ENCODE measurements around the gene TMPRSS7. TPM values are rescaled to one million over a fixed set of nuclear protein-coding genes. Genes with fewer than 3 reads are reported as not detected.

Gene TMPRSS7
- total RNA-seq, 1 experiment from 2014 or later: not detected

- TF ChIP-seq CTCF (IDR thresholded peaks at IDR 0.05): no peak
- TF ChIP-seq REST (IDR thresholded peaks at IDR 0.05; ENCODE audit: insufficient read depth in 1 of 2, low read depth in 2 of 2, low read length in 1 of 2): no peak
- no peak for TF ChIP-seq SIN3A (IDR thresholded peaks at IDR 0.05; ENCODE audit: borderline replicate concordance, insufficient read depth, low read depth, low read length)
- no peak for TF ChIP-seq TCF7L2 (IDR thresholded peaks at IDR 0.05; ENCODE audit: low read depth, low read length)
- TF ChIP-seq POLR2AphosphoS5 (IDR thresholded peaks at IDR 0.05; ENCODE audit: low read depth, low read length): no peak
- no peak for ATAC-seq
- Histone ChIP-seq H3K36me3 (ENCODE audit: control insufficient read depth, insufficient read depth, low read length) (no peaks in the 10 kb centered on the region), H3K4me3 (ENCODE audit: low read depth in 2 of 2, low read length in 2 of 2) (no peak overlapping the region), H3K27me3 (ENCODE audit: control insufficient read depth, insufficient read depth, low read length) (no peaks in the 10 kb centered on the region), H3K9me3 (ENCODE audit: control insufficient read depth, insufficient read depth, low read depth, low read length) (no peaks in the 10 kb centered on the region), H3K4me1 (ENCODE audit: control insufficient read depth, insufficient read depth, low read length) (no peaks in the 10 kb centered on the region), H3K27ac (ENCODE audit: low read length) (no peak overlapping the region)
- intact Hi-C loops (cut with micrococcal nuclease; ENCODE audit: unreplicated experiment): no loop called here
- ChIA-PET POLR2A (no interaction called here), CTCF (no interaction called here)
- BruUV-seq (replicated peaks): no TSS peak
- no peak for DNase-seq (ENCODE audit: low read depth, low spot score)
- in situ Hi-C loops (cut with HindIII; ENCODE audit: low pct_unique_long_range_greater_than_20kb, low sequenced_read_pairs): no loop called here
These were observed 30.3 kb upstream of the TMPRSS7 start for GRCh38 chr3:112004187-112004586.

- Histone ChIP-seq H3K27me3 (ENCODE audit: control insufficient read depth, insufficient read depth, low read length) (no peaks in the 10 kb centered on the region), H3K9me3 (ENCODE audit: control insufficient read depth, insufficient read depth, low read depth, low read length) (no peaks in the 10 kb centered on the region), H3K4me1 (ENCODE audit: control insufficient read depth, insufficient read depth, low read length) (no peaks in the 10 kb centered on the region), H3K27ac (ENCODE audit: low read length) (no peak overlapping the region), H3K4me3 (ENCODE audit: low read depth in 2 of 2, low read length in 2 of 2) (no peak overlapping the region), H3K36me3 (ENCODE audit: control insufficient read depth, insufficient read depth, low read length) (no peaks in the 10 kb centered on the region)
- no peak for ATAC-seq
- POLR2A ChIA-PET: no interaction called here
- DNase-seq (ENCODE audit: low read depth, low spot score): no peak
- no TSS peak for BruUV-seq (replicated peaks)
- intact Hi-C loops (cut with micrococcal nuclease; ENCODE audit: unreplicated experiment) (no loop called here), in situ Hi-C loops (cut with HindIII; ENCODE audit: low pct_unique_long_range_greater_than_20kb, low sequenced_read_pairs) (no loop called here)
- TF ChIP-seq SIN3A (IDR thresholded peaks at IDR 0.05; ENCODE audit: borderline replicate concordance, insufficient read depth, low read depth, low read length) (no peak), POLR2AphosphoS5 (IDR thresholded peaks at IDR 0.05; ENCODE audit: low read depth, low read length) (no peak), TCF7L2 (IDR thresholded peaks at IDR 0.05; ENCODE audit: low read depth, low read length) (no peak), REST (IDR thresholded peaks at IDR 0.05; ENCODE audit: insufficient read depth in 1 of 2, low read depth in 2 of 2, low read length in 1 of 2) (no peak), CTCF (IDR thresholded peaks at IDR 0.05) (no peak)
- CTCF ChIA-PET: no interaction called here
These were observed 29.9 kb upstream of the TMPRSS7 start for GRCh38 chr3:112004669-112005068.
